AML-193 (cell line): ENCODE results near the gene ENAH.
"Not testable (repeated sequence)": the region's sequence is repeated elsewhere in the genome, so short reads cannot be mapped to it uniquely, and the experiment has no call there.

ENCODE experiments used
- DNase-seq, 2 experiments: peaks; one replicate each; lab custom pipeline; 2025; lab: John Stamatoyannopoulos, UW

The ENAH gene

GRCh38 chr1:225523263-225523950 is 129.5 kb downstream of the ENAH start:
- no peak for DNase-seq

GRCh38 chr1:225522588-225523262 is 130.2 kb downstream of the ENAH start:
- DNase-seq: no peak

- no peak for DNase-seq
Measured at GRCh38 chr1:225520587-225521227, 132.2 kb downstream of the ENAH start.

- no peak for DNase-seq
Measured at GRCh38 chr1:225519166-225519863, 133.6 kb downstream of the ENAH start.

GRCh38 chr1:225517697-225518096 is 135.2 kb downstream of the ENAH start:
- no peak for DNase-seq

GRCh38 chr1:225517221-225517620 is 135.7 kb downstream of the ENAH start:
- DNase-seq: no peak

GRCh38 chr1:225514671-225515081 is 138.2 kb downstream of the ENAH start:
- no peak for DNase-seq

GRCh38 chr1:225513576-225513975 is 139.3 kb downstream of the ENAH start:
- not testable (repeated sequence) for DNase-seq

- DNase-seq: no peak
Measured at GRCh38 chr1:225511828-225512381, 141.0 kb downstream of the ENAH start.

GRCh38 chr1:225510740-225511139 is 142.2 kb downstream of the ENAH start:
- not testable (repeated sequence) for DNase-seq

- no peak for DNase-seq
Measured at GRCh38 chr1:225509770-225510169, 143.2 kb downstream of the ENAH start.

GRCh38 chr1:225509376-225509707 is 143.6 kb downstream of the ENAH start:
- DNase-seq: no peak

- no peak for DNase-seq
Measured at GRCh38 chr1:225508538-225509375, 144.2 kb downstream of the ENAH start.

GRCh38 chr1:225506727-225507126 is 146.2 kb downstream of the ENAH start:
- no peak for DNase-seq

GRCh38 chr1:225504776-225505175 is 148.1 kb downstream of the ENAH start:
- DNase-seq: no peak

- DNase-seq: no peak
Measured at GRCh38 chr1:225500624-225501192, 152.2 kb downstream of the ENAH start.

GRCh38 chr1:225498549-225499136 is 154.3 kb downstream of the ENAH start:
- no peak for DNase-seq

- DNase-seq: no peak
Measured at GRCh38 chr1:225494789-225495359, 158.0 kb downstream of the ENAH start.

GRCh38 chr1:225493591-225494246 is 159.2 kb downstream of the ENAH start:
- no peak for DNase-seq

- no peak for DNase-seq
Measured at GRCh38 chr1:225488676-225489075, 164.2 kb downstream of the ENAH start.
